Activated CD8-positive, alpha-beta memory T cell treated with anti-CD3 and anti-CD28 coated beads, Interleukin-2, amount 50 U/mL, for 1 hour (primary cell): ENCODE data around the gene MAML3.
"Not testable (repeated sequence)": the region's sequence is repeated elsewhere in the genome, so short reads cannot be mapped to it uniquely, and the experiment has no call there.

ENCODE experiments used
- DNase-seq: peaks from one replicate; pipeline ENCODE4 v3.0.0-alpha.2; 2020; ENCODE audit errors: extremely low read depth

The MAML3 gene

DNA sequence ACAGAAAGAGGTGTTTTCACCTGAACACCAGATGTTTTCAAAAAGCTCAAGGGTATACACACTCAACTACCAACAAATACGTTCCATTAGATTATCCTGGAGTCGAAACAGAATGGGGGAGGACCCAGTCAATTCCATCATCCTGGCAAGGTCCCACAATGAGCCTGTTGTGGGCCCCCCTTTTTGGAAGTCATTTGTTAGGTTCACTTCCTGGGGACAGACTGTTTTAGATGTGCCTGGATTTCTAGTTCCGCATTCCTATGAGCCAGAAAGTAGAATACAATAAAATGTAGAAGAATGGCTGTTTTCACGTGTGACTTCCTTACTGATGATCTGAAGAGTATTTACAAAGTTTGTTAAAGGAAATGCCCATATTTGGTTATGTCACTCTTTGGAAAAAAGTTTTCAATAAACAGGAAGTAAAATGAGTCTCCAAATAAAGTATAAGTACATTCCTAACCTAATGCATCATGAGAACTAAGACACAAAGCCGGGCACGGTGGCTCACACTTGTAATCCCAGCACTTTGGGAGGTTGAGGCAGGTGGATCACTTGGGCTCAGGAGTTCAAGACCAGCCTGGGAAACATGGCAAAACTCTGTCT lies 192.5 kb downstream of the MAML3 start:
- DNase-seq, result no peak

DNA sequence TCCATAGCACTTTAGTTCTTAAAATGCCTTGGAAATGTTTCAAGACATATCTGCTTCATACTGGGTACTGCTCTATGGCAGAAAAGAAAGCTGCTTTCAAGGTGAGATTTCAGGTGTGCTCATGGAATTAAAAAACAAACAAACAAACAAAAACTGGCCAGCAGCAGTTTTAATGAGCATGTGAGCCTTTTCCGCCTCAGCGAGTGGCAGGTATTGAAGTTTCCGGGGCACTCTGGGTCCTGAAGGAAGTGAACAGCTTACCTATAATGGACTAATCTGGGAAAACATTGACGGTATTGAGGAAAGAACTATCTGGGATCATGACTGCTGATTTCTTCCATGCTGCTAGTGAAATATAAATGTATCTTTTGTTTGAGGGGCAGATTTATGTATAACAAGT lies 194.6 kb downstream of the MAML3 start:
- DNase-seq, result no peak

- DNase-seq, result no peak
These were observed 195.3 kb downstream of the MAML3 start for GRCh38 chr4:139958739-139959098.

DNA sequence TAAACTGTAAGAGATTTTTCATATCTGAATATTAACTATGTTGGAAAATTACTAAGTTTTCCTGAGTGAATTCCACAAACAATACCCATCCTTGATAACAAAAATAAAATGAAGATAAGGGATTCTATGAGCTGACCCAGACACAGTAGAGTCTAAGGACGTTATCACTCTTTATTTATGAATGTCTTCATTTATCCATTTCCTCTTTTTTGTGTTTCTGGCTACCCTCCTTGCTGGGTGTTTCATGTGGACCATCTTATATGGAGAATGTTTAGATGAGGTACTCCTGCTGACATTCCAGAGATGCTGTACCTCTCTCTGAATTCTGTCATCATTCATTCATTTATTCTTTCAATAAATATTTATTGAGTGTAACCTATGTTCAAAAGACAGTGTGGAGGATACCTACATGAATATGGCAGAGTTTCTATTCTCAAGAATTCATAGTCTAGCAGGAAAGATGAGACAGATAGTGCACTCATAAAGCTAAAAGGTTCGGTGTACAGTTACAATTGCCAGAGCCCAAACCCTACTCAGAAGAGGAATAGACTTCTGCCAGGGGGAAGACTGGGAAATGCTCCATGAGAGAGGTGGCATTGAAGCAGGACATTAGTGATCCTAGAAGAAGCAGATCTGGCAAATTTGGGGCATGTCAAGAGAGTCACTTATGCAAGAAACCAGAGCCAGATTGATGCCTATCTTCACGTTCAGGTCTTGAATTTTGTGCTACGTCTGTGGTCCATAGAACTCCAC lies 195.8 kb downstream of the MAML3 start:
- no peak for DNase-seq

DNA sequence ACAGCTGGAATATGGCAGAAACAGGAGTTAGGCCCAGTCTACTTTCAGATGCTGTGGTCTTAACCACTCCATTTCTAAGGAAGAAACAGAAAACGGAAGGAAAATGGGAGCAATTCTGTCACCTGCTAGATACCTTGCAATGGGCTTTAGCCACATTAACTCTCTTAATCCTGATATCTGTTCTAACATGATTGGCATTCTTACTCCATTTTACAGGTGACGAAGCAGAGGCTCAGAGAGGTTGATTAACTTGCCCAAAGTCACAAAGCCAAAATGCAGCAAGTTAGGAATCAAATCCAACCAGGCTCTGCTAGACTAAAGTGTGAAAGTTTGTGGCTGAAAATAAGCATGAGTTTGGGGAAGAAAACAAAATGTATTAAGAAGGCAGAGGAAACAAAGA lies 196.9 kb downstream of the MAML3 start:
- no peak for DNase-seq

- no peak for DNase-seq
These were observed 197.4 kb downstream of the MAML3 start for GRCh38 chr4:139956507-139957017.

DNA sequence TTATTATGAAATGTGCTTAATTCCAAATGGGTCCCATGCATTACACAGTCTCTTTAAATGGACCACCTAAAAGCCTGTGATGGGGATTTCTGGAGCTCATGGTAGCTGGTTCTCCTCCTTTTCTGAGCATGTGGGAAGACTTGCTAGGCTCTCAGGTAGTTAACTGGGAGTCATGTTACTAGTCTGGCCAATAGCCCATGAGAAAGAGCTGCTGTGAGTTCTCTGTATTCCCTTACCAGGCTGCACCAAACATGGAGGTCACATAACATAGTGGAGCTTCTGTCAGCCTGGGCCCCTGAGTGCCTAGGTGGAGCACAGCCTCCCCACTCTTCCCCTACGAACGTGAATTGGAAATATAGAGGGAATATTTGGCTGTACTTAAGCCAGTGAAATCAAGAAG lies 198.4 kb downstream of the MAML3 start:
- no peak for DNase-seq

GRCh38 chr4:139954512-139954911 lies 199.5 kb downstream of the MAML3 start:
- no peak for DNase-seq

DNA sequence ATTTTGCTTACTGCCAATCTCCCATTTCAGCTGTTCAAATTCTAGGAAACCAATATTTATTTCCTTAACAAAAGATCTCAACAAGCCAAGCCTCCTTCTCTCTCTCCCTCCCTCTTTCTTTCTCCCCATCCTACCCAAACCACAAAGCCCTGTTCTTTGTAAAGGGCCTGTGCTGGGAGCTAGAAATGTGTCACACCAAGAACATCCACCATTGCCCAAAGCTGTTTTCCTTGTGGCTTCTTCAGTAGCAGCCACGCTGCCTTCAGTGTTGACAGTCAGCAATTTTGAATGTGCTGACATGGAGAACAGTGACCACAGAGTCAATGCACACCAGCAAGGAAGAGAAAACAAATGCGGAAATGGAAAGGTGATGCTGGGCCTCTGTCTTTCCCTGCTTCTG lies 203.0 kb downstream of the MAML3 start:
- no peak for DNase-seq

DNA sequence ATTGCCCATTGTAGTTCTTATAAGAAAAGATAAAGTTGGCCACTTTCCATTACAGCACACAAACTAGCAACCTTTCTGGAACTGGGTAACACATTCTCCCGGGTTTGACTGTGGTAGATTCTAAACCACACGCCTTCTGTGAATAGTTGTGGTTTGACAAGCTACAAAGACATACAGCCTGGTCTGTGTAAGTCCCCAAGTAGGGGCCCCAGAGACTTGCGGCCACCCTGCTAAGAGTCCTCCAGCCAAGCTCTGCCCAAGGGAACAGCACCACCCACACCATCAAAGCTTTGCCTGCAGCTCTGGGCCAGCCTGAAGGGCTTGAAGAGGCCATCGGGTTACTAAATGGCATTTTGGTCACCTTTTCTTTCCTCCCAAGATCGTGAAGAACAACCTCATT lies 203.4 kb downstream of the MAML3 start:
- no peak for DNase-seq

DNA sequence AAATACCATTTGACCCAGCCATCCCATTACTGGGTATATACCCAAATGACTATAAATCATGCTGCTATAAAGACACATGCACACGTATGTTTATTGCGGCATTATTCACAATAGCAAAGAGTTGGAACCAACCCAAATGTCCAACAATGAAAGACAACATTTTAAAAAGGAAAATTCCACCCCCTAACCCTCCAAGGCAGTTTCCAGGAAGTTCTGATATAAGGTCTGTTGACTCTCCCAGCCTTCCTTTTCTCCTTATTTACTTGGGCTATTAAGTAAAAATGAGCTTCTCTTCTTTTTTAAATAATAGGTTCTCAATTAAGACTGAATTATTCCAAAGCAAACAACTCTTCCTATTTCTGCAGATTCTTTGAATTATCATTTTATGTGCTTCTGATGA lies 209.1 kb downstream of the MAML3 start:
- DNase-seq, result not testable (repeated sequence)

DNA sequence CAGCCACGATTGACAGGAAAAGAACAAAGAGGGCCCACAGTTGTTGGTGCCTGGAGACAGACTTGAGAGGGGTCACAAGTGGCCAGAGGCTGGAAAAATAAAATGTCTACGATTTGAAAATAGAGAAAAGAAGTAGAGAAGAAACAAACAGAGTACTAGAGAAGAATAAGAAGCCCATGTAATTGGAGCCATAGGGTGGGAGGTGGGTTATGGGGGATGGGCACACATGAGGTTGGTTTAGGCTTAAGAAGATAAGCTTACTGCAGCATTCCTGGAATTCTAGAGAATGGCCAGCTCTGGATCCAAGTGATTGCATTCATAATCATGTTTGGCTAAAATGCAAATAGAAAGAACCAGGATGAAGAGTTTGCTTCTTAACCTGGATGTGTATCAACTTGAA lies 210.7 kb downstream of the MAML3 start:
- DNase-seq, result no peak

- DNase-seq, result no peak
These were observed 211.7 kb downstream of the MAML3 start for GRCh38 chr4:139942241-139942640.

DNA sequence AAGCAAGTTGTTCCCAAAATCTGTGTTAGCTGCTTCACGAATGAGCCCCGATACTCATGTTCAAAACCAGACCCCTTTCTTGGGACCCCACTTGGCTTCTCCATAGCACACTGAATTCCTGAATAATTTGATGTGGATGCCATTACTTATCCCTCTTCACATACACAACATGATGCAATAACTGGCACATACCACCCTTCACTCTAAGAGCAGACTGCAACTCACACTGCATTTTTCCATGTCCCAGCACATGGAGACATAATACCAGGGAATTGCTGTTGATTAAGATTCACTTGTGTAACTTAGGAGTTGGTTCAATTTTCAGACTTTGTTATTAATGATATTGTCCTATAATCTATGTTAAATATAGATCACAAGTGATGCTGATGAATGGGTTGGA lies 213.4 kb downstream of the MAML3 start:
- DNase-seq, result no peak

DNA sequence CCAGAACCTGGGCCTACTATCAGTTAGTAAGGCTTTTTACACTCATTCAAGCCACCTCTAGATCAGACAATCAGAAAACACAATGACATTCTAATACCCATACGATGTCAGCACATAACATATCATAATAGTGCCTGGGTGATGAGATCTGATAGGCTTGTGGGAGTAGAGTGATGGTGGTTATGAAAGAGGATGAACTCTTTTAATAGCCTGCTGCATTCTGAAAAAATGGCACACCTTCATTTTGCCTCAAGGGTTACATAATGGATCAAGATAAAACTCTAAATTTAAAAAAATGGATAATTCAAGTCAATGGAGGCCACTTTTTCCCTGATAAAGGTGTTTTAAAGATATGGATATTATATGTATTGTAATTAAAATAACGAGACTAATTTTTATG lies 215.6 kb downstream of the MAML3 start:
- no peak for DNase-seq

- no peak for DNase-seq
These were observed 218.1 kb downstream of the MAML3 start for GRCh38 chr4:139935911-139936310.

GRCh38 chr4:139934708-139935195 lies 219.2 kb downstream of the MAML3 start:
- no peak for DNase-seq

GRCh38 chr4:139934057-139934707 lies 219.8 kb downstream of the MAML3 start:
- DNase-seq, result no peak

GRCh38 chr4:139933541-139933940 lies 220.4 kb downstream of the MAML3 start:
- DNase-seq, result no peak

GRCh38 chr4:139933104-139933503 lies 220.9 kb downstream of the MAML3 start:
- DNase-seq, result no peak

DNA sequence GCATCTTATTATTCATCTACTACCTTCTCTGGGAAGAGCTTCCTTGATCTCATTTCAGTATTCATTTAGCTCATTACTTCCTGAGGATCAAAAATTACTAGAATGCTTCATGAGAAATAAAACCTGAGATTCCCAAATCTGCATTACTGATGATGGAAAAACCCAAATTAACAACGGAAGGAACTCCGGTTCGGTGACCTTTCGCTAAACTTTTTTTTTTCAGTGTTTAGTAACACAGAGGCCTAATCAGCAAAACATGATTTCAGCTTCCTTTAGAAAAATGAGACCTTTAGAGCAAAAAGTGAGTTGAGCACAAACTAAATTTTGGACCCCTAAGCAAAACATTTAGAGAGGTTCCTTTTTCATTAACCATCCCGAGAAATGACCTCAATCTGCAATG lies 229.2 kb downstream of the MAML3 start:
- DNase-seq, result no peak

- no peak for DNase-seq
These were observed 231.5 kb downstream of the MAML3 start for GRCh38 chr4:139922406-139923024.
